GM10266 (cell line): ENCODE measurements around the gene SORL1-AS1.
"Not testable (repeated sequence)": the region's sequence is repeated elsewhere in the genome, so short reads cannot be mapped to it uniquely, and the experiment has no call there.

Experiments used
- DNase-seq: peaks from one replicate; pipeline ENCODE4 v3.0.0; 2012; ENCODE audit errors: extremely low spot score
- CTCF ChIP-seq: IDR thresholded peaks from 2 replicates; pipeline ENCODE4 v1.5.1; 2012; ENCODE audit warnings: mild to moderate bottlenecking, low read depth; ENCODE audit not compliant: control insufficient read depth, insufficient read depth; ENCODE audit errors: missing control alignments

SORL1-AS1 gene

DNA sequence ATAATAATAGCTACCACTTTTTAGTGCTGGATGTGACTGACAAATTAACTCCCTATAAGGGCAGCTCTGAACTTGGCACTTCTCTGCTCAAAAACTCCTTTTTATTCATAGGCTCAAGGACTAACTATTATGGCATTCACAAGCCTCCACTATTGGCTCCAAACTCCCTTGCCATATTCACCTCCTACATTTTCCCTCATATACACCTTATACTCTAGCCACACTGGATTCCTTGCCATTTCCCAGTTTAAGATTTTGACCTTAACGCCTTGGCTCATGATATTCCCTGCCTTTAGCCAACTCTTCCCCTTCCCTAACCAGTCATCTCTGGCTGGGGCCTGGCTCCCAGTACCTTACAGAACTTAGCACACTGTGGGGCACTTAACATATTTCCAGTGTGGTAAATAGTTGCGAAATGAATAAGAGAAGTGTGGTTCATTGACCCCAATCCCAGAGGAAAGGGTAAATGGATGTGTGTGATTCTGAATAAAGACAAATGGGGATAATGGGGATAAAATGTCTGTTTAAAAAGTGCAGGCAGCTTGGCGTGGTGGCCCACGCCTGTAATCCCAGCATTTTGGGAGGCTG, 40.7 kb downstream of the SORL1-AS1 start:
- TF ChIP-seq CTCF, result no peak
- no peak for DNase-seq

DNA sequence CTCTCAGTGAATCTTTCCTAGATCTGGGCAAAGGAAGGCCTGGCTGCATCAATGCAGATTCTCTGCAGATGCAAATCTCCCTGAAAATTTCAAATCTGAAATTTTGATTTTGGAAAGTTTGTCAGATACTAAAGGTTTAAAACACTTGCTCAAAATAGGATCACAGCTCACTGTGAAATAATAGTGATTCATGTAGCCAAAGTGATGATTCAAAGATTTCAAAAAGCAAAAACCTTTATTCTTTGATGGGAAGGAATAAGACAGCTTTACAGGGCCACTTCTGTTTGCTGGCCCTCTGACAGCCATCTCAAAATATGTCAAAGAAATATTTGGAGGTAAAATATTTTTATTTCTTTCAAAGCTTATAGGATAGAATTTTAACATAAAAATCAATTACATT, 41.4 kb downstream of the SORL1-AS1 start:
- DNase-seq, result not testable (repeated sequence)

GRCh38 chr11:121410041-121410440, 42.7 kb downstream of the SORL1-AS1 start:
- not testable (repeated sequence) for DNase-seq

GRCh38 chr11:121408830-121409229, 43.9 kb downstream of the SORL1-AS1 start:
- TF ChIP-seq CTCF, result no peak
- no peak for DNase-seq

GRCh38 chr11:121406291-121406690, 46.5 kb downstream of the SORL1-AS1 start:
- no peak for DNase-seq

GRCh38 chr11:121405646-121406045, 47.1 kb downstream of the SORL1-AS1 start:
- DNase-seq, result no peak
- no peak for TF ChIP-seq CTCF

More at GRCh38 chr11:121406291-121406690, 46.5 kb downstream of the SORL1-AS1 start:
- TF ChIP-seq CTCF, result no peak

GRCh38 chr11:121394785-121395184, 58.0 kb downstream of the SORL1-AS1 start:
- no peak for DNase-seq
- TF ChIP-seq CTCF, result no peak

GRCh38 chr11:121393855-121394254, 58.9 kb downstream of the SORL1-AS1 start:
- no peak for TF ChIP-seq CTCF
- DNase-seq, result no peak

GRCh38 chr11:121391914-121392313, 60.9 kb downstream of the SORL1-AS1 start:
- no peak for DNase-seq
- no peak for TF ChIP-seq CTCF
